ENCODE results near the gene ZNF783. TPM values are rescaled to one million over a fixed set of nuclear protein-coding genes. Genes with fewer than 3 reads are reported as not detected.

Gene ZNF783
- total and polyA plus RNA-seq, 2 of the 8 experiments (the other 6 are each of a cell fraction or from before 2014, with no cell fraction given) = 7.3 to 8.2 TPM

- TF ChIP-seq CTCF (IDR thresholded peaks at IDR 0.05; ENCODE audit: control extremely low read depth in 1 of 3, insufficient read depth in 1 of 3, low read depth in 1 of 3, low read length in 3 of 3) (no peak), CHD2 (IDR thresholded peaks at IDR 0.05; ENCODE audit: low read length) (no peak)
These were observed 29.9 kb downstream of the ZNF783 start (continued) for GRCh38 chr7:149291781-149292461.

Data from H1 (cell line).